ENCODE data around the gene CLSTN3.

The CLSTN3 gene

DNA sequence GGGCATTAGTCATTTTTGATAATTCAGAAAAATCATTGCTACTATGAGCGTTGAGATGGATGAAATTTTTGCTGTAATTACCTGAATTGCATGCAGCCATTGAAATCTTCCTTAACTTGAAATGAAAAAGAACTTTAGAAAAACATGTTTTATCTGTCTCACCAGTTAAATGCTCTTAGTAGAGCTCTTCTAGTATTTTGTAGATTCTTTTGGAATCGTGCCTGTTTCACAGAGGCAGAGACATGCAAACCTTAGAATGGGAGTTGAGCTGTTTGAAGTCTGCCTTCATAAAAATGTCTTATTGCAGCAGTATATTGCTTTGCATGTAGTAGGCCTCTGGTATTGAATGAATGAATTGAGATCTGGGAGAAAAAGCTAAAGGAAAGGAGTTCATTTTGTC lies 63.5 kb downstream of the CLSTN3 start:
- no peak for DNase-seq

DNA sequence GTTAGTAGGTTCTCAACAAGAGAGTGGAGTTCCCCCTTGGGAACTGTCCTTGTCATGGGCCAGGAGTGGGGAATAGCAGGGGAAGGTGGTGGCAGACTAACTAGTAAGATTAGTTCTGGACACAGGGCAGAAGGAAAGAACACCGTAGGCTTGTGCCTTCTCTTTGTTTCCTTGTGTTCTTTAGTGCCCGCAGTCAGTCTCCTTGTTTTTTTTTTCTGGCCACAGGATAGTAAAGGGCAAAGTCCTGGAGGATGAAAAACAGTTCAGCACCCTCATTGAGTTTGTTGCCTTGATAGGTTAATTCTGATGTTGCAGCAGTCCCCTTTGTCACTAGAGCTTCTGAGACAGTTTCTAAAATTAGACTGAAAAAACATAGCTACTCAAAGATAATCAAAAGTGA lies 67.7 kb downstream of the CLSTN3 start:
- no peak for DNase-seq

DNA sequence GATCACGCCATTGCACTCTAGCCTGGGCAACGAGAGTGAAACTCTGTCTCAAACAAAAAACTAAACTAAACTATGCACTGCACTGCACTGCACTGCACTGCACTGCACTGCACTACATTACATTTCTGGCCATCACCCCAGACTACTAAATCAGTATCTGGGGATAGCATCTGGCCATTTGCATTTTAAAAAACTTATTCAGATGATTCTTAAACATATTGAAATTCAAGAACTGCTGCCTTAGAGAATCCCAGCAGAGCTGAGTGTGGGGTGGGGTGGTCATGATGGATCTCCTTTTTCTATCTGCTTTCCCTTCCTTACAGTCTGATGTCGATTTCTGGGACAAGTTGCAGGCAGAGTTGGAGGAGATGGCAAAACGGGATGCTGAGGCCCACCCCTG lies 72.9 kb downstream of the CLSTN3 start:
- DNase-seq, result no peak

DNA sequence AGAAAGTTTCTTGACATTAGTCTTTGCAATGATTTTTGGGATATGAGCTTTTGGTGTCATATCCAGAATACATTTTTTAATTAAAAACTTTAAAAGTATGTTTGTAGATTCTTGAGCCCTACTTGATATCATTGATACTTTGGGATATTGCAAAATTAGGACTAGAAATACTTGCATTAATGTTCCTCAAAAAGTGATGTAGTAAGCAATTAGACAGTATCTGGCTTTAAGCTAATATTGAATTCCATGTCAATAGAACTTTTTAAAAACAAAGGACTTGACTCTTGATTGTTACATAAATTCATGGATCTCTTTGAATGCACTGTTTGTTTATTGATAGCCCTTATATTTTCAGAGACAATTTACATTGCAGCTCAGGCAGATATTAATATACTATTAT lies 74.9 kb downstream of the CLSTN3 start:
- DNase-seq, result no peak

DNA sequence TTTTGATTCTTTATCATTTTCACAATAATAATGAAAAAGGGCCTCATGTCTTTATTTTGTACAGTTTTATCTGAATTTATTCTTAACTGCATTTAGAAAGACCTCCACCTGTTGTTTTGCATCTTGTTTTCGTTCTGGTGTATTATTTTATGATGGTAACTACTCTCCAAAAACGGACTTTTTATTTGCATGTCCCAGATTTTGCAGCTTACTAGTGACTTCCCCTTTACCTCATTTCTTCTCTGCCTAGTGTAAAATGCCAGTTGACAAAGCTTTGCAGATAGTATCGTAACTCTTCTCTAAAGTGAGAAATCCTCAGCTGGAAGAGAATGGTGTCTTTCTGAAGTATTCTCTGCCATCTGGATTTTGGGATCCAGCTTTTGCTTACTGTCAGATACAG lies 76.5 kb downstream of the CLSTN3 start:
- no peak for DNase-seq

DNA sequence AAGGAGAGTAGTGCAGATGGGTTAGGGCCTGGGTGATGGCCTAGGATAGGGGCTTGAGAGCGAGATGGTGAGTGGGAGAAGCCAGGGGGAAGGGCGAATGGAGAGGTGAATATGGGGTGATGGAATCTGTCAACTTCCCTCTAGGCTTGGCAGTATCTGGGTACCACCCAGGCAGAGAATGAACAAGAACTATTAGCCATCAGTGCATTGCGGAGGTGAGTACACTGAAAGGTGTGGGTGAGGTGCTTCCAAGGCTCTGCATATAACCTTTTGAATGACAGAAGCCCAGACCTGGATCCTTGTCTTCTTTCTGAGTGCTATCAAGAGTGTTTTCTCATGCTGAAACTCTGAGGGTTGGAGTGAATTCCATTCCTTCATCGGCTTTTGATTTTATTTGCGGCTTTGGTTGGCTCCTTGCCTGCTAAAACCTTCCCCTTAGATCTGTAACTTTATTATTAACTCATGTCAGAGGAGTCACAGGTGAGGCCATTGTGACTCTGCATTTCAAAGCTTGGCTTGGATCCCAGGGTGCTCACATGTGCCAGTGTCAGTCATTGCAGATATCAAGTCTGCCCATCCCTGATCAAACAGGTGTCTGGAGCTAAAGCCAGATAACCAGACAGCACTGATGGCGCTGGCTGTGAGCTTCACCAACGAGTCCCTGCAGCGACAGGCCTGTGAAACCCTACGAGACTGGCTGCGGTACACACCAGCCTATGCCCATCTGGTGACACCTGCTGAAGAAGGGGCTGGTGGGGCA lies 77.9 kb downstream of the CLSTN3 start:
- DNase-seq, result no peak
